Midbrain (tissue), 1 donor: Measurements from ENCODE around the gene RBM38.

Experiments
- DNase-seq: peaks from one replicate; lab custom pipeline; 2025; lab: John Stamatoyannopoulos, UW

Gene RBM38

GRCh38 chr20:57451431-57451794 is 60.2 kb downstream of the RBM38 start:
- DNase-seq = no peak

DNA sequence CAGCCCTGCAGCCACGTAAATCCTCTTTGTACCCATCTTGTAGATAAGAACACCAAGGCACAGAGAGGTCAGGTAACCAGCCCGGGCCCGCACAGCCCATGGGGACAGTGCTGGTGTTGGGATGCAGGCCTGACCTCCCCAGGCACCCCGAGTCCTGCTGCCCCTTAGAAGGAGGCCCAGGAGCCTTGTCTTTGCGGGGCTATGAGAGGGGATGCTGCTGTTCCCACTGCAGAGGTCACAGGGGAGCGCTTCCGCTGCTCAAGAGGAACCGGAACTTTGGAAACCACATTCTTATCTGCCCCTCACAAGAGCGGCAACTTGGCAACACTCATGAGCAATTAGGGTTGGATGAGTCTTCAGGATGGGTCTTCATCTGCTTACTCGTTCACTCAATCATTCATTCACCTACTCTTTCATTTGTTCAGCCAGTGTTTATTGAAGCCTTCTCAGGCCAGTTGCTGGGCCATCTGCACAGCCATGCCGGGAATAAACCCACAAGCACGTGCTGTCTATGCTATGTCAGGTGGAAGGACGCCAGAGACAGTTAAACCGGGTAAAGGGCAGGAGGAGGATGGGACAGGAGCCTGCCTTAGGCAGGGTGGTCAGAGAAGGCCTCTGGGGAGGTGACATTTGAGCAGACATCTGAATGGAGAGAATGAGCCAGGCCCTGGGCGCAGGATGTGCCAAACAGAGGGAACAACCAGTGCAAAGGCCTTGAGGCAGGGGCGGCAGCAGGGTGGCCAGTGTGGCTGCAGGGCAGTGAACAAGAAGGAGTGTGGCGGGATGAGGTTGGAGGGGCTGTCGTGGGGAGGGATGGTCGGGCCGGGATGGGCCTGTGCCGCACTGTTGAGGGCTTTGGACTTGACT is 60.8 kb downstream of the RBM38 start:
- no peak for DNase-seq

- no peak for DNase-seq
Measured at GRCh38 chr20:57455386-57455785, 64.2 kb downstream of the RBM38 start.

DNA sequence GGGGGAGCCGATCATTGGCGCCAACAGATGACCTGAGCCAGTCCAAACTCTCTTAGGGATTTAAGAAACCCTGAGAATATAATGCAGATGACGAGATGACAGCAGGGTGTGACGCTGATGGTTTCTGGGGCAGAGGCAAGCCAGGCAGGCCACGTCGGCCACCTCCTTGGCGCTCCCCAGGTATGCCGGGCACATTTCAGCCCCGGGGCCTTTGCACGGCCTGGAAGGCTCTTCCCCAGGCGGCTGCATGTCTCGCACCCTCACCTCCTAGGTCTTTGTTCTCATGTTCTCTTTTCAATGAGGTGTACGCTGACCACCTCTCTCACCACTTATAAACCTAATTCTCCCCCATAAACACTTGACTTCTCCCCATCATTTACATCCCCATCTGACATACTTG is 64.9 kb downstream of the RBM38 start:
- no peak for DNase-seq

GRCh38 chr20:57457243-57458095 is 66.3 kb downstream of the RBM38 start:
- DNase-seq = peak; percentile 42

DNA sequence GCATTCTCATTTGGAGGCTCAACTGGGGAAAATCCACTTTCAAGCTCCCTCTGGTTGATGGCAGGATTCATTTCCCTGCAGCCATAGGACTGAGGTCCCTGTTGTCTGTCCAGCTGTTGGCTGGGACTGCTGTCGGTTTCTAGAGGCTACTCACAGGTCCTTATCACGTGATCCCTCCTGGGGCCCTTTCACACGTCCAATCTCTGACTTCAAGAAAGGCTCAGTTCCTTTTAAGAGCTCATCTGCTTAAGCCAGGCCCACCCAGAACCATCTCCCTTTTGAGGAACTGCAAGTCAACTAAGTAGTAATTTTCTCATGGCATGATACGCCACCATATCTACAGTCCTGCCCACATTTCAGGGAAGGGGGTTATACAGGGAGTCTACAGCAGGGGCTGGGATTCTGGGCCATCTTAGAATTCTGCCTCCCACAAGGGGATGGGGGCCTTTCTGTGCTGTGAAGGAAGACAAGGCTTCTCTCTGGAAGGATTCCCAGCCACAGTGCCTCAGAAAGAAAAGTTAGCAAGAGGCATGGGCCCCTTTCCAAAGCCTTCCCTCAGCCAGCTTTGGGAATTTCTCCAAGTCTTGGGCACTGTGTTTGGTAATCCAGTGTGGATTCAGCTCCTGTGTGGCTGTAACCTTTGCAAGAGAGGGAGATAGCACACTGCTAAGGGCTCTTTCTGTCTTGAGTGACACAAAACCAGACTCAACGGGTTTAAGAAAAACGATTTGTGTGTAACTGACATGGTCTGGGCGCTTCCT is 67.4 kb downstream of the RBM38 start:
- peak; percentile 73 for DNase-seq
